WTC11 (cell line): ENCODE data around the gene XPO6. TPM values are rescaled to one million over a fixed set of nuclear protein-coding genes. Genes with fewer than 3 reads are reported as not detected.

Experiments used
- ATAC-seq: fragments of 200-7000 bp; cut with Tn5 transposase; 2 replicates; pipeline ENCODE4 v1.10.0; 2021; ENCODE audit warnings: mild to moderate bottlenecking, moderate library complexity
- CTCF ChIA-PET: fragments of 300-600 bp; sonication (Branson Sonifier 250); formaldehyde crosslinking; loops from one replicate; lab custom pipeline; 2021; ENCODE audit warnings: antibody characterized with exemption; lab: Charles Lee
- POLR2A ChIA-PET: fragments of 350-600 bp; sonication (Branson Sonifier 250); formaldehyde crosslinking; loops from one replicate; lab custom pipeline; 2021; ENCODE audit warnings: antibody characterized with exemption; lab: Charles Lee
- DNase-seq: peaks from one replicate; pipeline ENCODE4 v3.0.0; 2021; ENCODE audit warnings: low spot score
- H3K27ac Mint-ChIP-seq: 2 replicates; pipeline ENCODE4 v1.8.0; 2021; ENCODE audit warnings: mixed read lengths
- H3K27me3 Mint-ChIP-seq: 2 replicates; pipeline ENCODE4 v1.8.0; 2021; ENCODE audit warnings: low read depth, mild to moderate bottlenecking, moderate library complexity, mixed read lengths
- H3K36me3 Mint-ChIP-seq: 2 replicates; pipeline ENCODE4 v1.8.0; 2021; ENCODE audit warnings: mixed read lengths
- H3K4me1 Mint-ChIP-seq: 2 replicates; pipeline ENCODE4 v1.8.0; 2022; ENCODE audit warnings: mixed read lengths
- H3K4me3 Mint-ChIP-seq: 2 replicates; pipeline ENCODE4 v1.8.0; 2021; ENCODE audit warnings: mild to moderate bottlenecking, moderate library complexity, mixed read lengths
- H3K9me3 Mint-ChIP-seq: 2 replicates; pipeline ENCODE4 v1.8.0; 2021; ENCODE audit warnings: mixed read lengths
- KAT7 ChIP-seq: sonication (generic); formaldehyde crosslinking; IDR thresholded peaks from 2 replicates; pipeline ENCODE4 v1.8.1; 2023; ENCODE audit warnings: missing genetic modification reagents, mild to moderate bottlenecking, borderline replicate concordance
- NFATC4 ChIP-seq: fragments of 250-450 bp; sonication (Bioruptor Pico); IDR thresholded peaks from 2 replicates; pipeline ENCODE4 v1.9.0; 2021; ENCODE audit warnings: mild to moderate bottlenecking
- RELA ChIP-seq: sonication (generic); formaldehyde crosslinking; IDR thresholded peaks from 2 replicates; pipeline ENCODE4 v1.8.1; 2022; ENCODE audit warnings: missing genetic modification reagents, mild to moderate bottlenecking, borderline replicate concordance
- TCF7 ChIP-seq: sonication (generic); formaldehyde crosslinking; IDR thresholded peaks from 2 replicates; pipeline ENCODE4 v1.8.0; 2022; ENCODE audit warnings: mild to moderate bottlenecking, low read depth, missing genetic modification reagents, moderate library complexity
- ZNF121 ChIP-seq: sonication (generic); formaldehyde crosslinking; IDR thresholded peaks from 2 replicates; pipeline ENCODE4 v1.8.0; 2023; ENCODE audit warnings: missing genetic modification reagents
- ZNF263 ChIP-seq: sonication (generic); formaldehyde crosslinking; IDR thresholded peaks from 2 replicates; pipeline ENCODE4 v1.8.1; 2022; ENCODE audit warnings: low read depth, mild to moderate bottlenecking, moderate library complexity, missing genetic modification reagents
- total RNA-seq: library from RNA; stranded (reverse); gene quantifications from 3 replicates; pipeline ENCODE4 v1.2.3, GENCODE V29; 2021
- TF ChIP-seq, protein P1 (sequence below): fragments of 250-450 bp; sonication (Bioruptor Pico); IDR thresholded peaks from 2 replicates; pipeline ENCODE4 v1.9.0; 2021; ENCODE audit warnings: mild to moderate bottlenecking, borderline replicate concordance
- TF ChIP-seq, protein P2 (sequence below): sonication (generic); formaldehyde crosslinking; IDR thresholded peaks from 2 replicates; pipeline ENCODE4 v1.8.1; 2023; ENCODE audit warnings: mild to moderate bottlenecking, missing genetic modification reagents
- TF ChIP-seq, protein P3 (sequence below): sonication (generic); formaldehyde crosslinking; IDR thresholded peaks from 2 replicates; pipeline ENCODE4 v1.8.1; 2023; ENCODE audit warnings: mild to moderate bottlenecking, missing genetic modification reagents, borderline replicate concordance
- TF ChIP-seq, protein P4 (sequence below): sonication (generic); formaldehyde crosslinking; IDR thresholded peaks from 2 replicates; pipeline ENCODE4 v1.8.1; 2023; ENCODE audit warnings: mild to moderate bottlenecking, missing genetic modification reagents, moderate library complexity

Gene XPO6
- total RNA-seq, 1 experiment from 2014 or later, result 160 TPM

DNA sequence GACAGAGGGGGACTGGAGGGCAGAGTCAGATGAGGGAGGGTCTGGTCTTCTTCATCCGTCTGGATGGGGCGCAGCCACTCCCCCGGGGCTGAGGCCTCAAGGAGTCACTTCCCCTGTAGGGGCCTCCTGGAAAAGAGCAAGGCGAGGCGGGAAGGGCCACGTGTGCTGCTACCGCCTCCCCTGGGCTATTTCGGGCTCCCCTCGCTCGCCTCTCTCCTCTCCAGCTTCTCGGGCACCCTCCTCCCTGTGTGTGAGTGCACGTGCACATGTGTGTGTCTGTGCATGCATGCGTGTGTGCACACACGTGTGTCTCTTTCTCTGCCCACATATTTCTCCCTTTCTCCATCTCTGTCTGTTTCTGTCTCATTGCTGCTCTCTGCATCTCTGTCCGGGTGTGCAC is 158.3 kb downstream of the XPO6 start:
- Mint-ChIP-seq H3K36me3 (peaks cover 4% of the 10 kb centered on the region; the same call in 1 of the 2 replicates), H3K4me3 (no peak overlapping the region), H3K27me3 (no peaks in the 10 kb centered on the region; the same call in 1 of the 2 replicates), H3K4me1 (no peaks in the 10 kb centered on the region), H3K9me3 (peaks cover 6% of the 10 kb centered on the region), H3K27ac (no peak overlapping the region)
- CTCF ChIA-PET, result no interaction called here
- POLR2A ChIA-PET, result no interaction called here
- ATAC-seq, result no peak
- DNase-seq, result no peak
- TF ChIP-seq, protein P1, sequence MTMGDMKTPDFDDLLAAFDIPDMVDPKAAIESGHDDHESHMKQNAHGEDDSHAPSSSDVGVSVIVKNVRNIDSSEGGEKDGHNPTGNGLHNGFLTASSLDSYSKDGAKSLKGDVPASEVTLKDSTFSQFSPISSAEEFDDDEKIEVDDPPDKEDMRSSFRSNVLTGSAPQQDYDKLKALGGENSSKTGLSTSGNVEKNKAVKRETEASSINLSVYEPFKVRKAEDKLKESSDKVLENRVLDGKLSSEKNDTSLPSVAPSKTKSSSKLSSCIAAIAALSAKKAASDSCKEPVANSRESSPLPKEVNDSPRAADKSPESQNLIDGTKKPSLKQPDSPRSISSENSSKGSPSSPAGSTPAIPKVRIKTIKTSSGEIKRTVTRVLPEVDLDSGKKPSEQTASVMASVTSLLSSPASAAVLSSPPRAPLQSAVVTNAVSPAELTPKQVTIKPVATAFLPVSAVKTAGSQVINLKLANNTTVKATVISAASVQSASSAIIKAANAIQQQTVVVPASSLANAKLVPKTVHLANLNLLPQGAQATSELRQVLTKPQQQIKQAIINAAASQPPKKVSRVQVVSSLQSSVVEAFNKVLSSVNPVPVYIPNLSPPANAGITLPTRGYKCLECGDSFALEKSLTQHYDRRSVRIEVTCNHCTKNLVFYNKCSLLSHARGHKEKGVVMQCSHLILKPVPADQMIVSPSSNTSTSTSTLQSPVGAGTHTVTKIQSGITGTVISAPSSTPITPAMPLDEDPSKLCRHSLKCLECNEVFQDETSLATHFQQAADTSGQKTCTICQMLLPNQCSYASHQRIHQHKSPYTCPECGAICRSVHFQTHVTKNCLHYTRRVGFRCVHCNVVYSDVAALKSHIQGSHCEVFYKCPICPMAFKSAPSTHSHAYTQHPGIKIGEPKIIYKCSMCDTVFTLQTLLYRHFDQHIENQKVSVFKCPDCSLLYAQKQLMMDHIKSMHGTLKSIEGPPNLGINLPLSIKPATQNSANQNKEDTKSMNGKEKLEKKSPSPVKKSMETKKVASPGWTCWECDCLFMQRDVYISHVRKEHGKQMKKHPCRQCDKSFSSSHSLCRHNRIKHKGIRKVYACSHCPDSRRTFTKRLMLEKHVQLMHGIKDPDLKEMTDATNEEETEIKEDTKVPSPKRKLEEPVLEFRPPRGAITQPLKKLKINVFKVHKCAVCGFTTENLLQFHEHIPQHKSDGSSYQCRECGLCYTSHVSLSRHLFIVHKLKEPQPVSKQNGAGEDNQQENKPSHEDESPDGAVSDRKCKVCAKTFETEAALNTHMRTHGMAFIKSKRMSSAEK, result no peak
- TF ChIP-seq, protein P2, sequence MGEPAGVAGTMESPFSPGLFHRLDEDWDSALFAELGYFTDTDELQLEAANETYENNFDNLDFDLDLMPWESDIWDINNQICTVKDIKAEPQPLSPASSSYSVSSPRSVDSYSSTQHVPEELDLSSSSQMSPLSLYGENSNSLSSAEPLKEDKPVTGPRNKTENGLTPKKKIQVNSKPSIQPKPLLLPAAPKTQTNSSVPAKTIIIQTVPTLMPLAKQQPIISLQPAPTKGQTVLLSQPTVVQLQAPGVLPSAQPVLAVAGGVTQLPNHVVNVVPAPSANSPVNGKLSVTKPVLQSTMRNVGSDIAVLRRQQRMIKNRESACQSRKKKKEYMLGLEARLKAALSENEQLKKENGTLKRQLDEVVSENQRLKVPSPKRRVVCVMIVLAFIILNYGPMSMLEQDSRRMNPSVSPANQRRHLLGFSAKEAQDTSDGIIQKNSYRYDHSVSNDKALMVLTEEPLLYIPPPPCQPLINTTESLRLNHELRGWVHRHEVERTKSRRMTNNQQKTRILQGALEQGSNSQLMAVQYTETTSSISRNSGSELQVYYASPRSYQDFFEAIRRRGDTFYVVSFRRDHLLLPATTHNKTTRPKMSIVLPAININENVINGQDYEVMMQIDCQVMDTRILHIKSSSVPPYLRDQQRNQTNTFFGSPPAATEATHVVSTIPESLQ (CRISPR knock-in tag), result no peak
- no peak for TF ChIP-seq ZNF263
- no peak for TF ChIP-seq RELA (CRISPR knock-in tag)
- TF ChIP-seq TCF7 (CRISPR knock-in tag), result no peak
- no peak for TF ChIP-seq ZNF121 (CRISPR knock-in tag)
- TF ChIP-seq, protein P3, sequence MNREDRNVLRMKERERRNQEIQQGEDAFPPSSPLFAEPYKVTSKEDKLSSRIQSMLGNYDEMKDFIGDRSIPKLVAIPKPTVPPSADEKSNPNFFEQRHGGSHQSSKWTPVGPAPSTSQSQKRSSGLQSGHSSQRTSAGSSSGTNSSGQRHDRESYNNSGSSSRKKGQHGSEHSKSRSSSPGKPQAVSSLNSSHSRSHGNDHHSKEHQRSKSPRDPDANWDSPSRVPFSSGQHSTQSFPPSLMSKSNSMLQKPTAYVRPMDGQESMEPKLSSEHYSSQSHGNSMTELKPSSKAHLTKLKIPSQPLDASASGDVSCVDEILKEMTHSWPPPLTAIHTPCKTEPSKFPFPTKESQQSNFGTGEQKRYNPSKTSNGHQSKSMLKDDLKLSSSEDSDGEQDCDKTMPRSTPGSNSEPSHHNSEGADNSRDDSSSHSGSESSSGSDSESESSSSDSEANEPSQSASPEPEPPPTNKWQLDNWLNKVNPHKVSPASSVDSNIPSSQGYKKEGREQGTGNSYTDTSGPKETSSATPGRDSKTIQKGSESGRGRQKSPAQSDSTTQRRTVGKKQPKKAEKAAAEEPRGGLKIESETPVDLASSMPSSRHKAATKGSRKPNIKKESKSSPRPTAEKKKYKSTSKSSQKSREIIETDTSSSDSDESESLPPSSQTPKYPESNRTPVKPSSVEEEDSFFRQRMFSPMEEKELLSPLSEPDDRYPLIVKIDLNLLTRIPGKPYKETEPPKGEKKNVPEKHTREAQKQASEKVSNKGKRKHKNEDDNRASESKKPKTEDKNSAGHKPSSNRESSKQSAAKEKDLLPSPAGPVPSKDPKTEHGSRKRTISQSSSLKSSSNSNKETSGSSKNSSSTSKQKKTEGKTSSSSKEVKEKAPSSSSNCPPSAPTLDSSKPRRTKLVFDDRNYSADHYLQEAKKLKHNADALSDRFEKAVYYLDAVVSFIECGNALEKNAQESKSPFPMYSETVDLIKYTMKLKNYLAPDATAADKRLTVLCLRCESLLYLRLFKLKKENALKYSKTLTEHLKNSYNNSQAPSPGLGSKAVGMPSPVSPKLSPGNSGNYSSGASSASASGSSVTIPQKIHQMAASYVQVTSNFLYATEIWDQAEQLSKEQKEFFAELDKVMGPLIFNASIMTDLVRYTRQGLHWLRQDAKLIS (CRISPR knock-in tag), result no peak
- TF ChIP-seq NFATC4 (CRISPR knock-in tag), result no peak

DNA sequence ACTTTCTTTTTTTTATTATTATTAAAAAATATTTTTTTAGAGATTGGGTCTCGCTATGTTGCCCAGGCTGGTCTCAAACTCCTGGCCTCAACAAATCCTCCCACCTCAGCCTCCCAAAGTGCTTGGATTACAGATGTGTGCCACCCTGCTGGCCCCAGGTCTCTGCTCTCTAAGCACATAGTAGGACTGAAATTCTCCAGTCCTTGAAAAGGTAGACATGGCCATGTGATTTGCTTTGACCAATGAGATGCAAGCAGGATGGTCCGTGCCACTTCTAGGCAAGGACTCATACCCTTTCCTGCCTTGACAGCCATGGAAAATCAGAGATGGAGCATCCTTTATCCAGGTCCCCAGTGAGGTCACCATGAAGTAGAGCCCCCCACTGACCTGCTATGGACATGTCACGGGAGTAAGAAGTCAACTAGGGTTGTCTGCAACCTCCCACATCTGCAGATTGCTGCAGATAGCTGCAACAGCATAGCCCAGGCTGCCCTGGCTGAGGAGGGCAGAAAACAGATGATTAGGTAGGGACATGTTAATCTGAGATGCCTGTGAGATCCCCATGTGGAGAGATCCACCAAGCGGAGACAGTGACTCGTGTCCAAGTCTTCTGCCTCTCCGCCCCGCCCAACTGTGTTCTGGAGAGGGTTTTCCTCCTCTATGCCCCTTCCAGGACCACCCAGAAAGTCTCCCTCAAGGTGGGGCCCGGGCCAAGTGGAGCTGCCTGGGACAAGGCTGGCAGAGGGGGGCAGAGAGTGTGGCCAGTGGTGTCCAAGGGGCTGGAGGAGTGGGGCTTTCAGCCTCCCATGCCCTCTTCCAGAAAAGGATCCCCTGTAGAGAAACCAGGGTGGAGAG is 159.3 kb downstream of the XPO6 start:
- no peaks in the 10 kb centered on the region; the same call in 1 of the 2 replicates for H3K27me3 Mint-ChIP-seq
- peaks cover 7% of the 10 kb centered on the region for H3K9me3 Mint-ChIP-seq
- H3K36me3 Mint-ChIP-seq, result peaks cover 4% of the 10 kb centered on the region; the same call in 1 of the 2 replicates
- ChIA-PET CTCF (interaction anchor here (1.0 kb wide), 1 partner anchor 18 kb away, joined by 3 read pairs; no protein-coding TSS in a partner anchor), POLR2A (no interaction called here)
- no peak for DNase-seq
- H3K4me3 Mint-ChIP-seq, result no peak overlapping the region
- TF ChIP-seq, protein P4, sequence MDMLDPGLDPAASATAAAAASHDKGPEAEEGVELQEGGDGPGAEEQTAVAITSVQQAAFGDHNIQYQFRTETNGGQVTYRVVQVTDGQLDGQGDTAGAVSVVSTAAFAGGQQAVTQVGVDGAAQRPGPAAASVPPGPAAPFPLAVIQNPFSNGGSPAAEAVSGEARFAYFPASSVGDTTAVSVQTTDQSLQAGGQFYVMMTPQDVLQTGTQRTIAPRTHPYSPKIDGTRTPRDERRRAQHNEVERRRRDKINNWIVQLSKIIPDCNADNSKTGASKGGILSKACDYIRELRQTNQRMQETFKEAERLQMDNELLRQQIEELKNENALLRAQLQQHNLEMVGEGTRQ (CRISPR knock-in tag), result peak; percentile 57
- TF ChIP-seq KAT7 (CRISPR knock-in tag), result no peak
- no peaks in the 10 kb centered on the region for H3K4me1 Mint-ChIP-seq
- no peak for ATAC-seq
- H3K27ac Mint-ChIP-seq, result no peak overlapping the region
